Stimulated activated CD4-positive, alpha-beta T cell treated with anti-CD3 and anti-CD28 coated beads, Interleukin-1b, Interleukin-23, amount 100 ng/mL, for 48 hours (primary cell): ENCODE measurements around the gene KCNG3.
"Not testable (repeated sequence)": the region's sequence is repeated elsewhere in the genome, so short reads cannot be mapped to it uniquely, and the experiment has no call there.

Source experiments
- DNase-seq: peaks from one replicate; pipeline ENCODE4 v3.0.0-alpha.2; 2020

The KCNG3 gene

GRCh38 chr2:42425697-42426096 lies 68.1 kb downstream of the KCNG3 start:
- DNase-seq = no peak

DNA sequence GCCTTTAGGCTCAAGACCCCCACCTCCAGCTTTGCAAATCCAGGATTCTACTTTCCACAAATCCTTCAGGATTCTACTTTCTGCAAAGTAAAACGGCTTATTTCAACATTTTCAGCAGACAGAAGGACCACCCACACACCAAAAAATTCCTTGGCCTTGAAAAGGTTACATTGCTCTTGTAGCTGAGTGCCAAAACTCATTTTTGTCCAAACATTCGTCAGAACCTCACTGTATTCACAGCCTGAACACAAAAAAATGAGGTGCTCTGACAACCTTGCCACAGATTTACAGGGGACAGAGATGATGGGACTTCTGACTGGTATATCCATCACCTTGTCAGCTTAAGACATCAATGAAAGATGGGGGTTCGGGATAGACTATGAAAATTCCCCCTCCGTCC lies 69.7 kb downstream of the KCNG3 start:
- DNase-seq = no peak

DNA sequence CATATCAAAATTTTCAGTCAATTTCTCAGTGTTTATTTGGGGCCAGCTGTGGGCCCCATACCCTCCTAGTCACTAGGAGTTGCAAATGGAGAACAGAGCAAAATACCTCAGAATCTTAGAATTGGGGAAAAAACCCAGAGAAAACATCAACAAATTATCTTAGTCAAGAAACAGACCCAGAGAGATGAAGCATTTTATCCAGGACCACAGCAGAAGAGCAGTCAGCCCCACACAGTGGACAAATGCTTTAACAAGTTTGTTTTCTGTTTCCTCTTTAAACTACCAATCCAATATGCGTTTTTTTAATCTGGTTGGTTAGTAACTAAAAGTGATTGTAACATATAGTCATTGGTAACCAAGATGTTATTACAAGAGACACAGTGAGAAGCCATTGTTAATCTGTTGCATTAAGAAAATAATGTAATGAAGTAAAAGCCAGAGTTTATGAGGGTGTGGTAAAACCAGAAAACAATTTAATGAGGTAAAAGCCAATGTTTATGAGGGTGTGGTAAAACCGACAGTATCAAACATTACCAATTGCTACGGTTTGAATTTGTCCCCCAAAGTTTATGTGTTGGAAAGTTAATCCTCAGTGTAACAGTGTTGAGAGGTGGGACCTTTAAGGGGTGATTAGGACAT lies 72.1 kb downstream of the KCNG3 start:
- no peak for DNase-seq

- DNase-seq = no peak
Measured at GRCh38 chr2:42421157-42421485, 72.7 kb downstream of the KCNG3 start.

DNA sequence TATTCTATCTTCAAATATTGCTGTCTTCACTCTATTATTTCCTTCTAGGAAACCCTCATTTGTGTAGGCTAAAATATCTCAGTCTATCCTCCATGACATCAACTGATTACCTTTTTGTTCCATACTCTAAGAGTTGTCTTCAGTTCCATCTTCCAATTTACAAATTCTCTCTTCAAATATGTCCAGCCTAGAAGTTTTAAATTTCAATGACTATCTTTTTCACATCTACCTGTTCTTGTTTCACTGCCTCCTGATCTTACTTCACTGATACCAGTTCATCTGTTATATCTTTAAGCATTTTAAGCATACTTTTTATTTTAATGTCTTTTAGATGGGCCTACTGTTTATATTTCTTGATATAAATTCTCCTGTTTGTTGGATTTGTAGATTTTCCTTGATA lies 79.1 kb downstream of the KCNG3 start:
- DNase-seq = no peak

- DNase-seq = no peak
Measured at GRCh38 chr2:42414158-42414557, 79.6 kb downstream of the KCNG3 start.

DNA sequence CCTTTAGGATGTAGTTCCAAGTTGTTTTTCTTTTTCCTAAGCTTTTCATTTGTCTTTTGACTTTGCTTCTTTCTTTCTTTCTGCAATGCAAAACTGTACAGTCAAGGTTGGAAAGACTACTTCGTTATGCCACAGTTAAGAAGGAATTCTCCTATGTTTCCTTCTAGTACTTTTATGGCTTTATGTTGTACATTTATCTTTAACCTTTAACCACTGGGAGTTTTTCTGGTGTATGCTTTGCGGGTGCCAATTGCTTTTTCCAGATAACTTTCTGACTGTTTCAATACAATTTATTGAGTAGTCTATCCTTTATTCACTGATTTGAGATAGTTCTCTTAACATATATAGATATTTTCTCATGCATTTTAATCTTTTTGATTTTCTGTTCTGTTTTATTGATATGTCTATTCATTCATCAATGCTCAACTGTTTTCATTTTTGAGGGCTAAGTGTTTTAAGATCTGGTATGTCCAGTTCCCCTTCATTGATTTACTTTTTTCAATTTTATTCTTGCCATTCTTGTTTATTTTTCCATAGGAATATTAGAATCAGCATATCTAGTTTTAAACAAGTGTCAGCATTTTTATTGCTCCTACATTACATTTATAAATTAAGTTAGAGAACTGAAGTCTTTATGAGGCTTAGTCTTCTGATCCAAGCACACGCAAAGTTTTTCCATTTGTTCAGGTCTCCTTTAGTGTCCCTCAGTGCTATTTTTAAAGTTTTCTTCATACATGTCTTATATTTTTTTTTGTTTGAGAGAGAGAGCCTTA lies 82.9 kb downstream of the KCNG3 start:
- no peak for DNase-seq

GRCh38 chr2:42408009-42408408 lies 85.8 kb downstream of the KCNG3 start:
- DNase-seq = no peak

DNA sequence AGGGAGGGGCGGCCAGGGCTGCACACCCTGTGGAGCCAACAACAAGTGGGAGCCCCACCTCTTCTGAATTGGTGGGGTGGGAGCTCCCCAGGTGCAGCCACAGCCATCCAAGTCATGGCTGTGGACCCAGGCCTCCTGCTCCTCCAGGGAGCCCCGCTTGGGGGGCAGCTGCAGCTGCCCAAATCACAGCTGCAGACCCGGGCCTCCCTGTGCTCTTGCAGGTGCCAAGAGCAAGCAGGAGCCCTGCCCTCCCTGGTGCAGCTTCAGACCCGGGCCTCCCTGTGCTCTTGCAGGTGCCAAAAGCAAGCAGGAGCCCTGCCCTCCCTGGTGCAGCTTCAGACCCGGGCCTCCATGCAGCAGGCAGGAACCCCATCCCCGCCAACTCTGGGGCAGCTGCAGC lies 86.3 kb downstream of the KCNG3 start:
- no peak for DNase-seq

DNA sequence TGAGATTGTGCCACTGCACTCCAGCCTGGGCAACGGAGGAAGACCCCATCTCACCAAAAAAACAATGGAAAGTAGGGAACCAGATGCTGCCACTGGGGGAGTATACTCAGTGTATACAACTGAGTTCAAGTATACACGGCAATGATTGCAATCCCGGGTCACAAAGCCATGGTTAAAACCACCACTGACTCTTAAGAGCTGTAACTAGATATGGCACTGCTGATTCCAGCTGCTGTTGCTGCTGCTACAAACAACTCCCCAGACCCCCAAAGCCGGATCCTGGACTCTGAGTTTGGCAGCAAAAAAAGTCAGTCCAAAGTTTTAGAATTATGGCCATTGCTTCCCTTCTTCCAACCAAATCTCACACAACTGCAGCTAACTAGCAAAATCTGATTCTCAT lies 89.1 kb downstream of the KCNG3 start:
- no peak for DNase-seq

DNA sequence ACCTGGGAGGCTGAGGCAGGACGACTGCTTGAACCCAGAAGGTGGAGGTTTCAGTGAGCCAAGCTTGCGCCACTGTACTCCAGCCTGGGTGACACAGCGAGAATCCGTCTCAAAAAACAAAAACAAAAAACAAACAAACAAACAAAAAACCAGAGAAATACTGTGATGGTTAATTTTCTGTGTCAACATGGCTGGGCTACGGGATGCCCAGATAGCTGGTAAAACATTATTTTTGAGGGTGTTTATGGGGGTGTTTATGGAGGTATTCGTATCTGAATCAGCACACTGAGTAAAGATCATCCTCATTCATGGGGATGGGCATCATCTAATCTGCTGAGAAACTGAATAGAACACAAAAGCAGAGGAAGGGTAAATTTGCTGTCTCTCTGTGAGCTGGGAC lies 92.0 kb downstream of the KCNG3 start:
- no peak for DNase-seq

DNA sequence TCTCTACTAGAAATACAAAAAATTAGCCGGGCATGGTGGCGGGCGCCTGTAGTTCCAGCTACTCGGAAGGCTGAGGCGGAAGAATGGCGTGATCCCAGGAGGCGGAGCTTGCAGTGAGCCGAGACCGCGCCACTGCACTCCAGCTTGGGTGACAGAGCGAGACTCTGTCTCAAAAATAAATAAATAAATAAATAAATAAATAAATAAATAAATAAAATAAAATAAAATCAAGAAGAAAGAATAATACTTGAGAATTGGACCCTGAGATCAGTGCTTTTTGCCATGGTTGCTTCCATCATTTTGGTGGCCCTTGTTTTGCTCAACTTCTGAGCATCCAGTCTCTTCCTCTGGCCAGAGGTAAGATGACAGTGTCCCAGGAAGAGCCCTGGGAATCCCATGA lies 95.7 kb downstream of the KCNG3 start:
- DNase-seq = not testable (repeated sequence)

DNA sequence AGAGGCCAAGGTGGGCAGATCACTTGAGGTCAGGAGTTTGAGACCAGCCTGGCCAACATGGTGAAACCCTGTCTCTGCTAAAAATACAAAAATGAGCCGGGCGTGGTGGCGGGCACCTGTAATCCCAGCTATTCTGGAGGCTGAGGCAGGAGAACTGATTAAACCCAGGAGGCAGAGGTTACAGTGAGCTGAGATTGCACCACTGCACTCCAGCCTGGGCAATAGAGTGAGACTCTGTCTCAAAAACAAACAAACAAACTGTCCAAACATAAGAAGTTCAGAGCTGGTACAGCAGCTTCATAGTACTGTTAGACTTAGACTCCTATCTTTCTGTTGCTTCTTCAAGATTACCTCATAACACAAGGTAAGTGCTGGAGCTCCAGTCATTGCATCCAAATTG lies 100.5 kb downstream of the KCNG3 start:
- not testable (repeated sequence) for DNase-seq

GRCh38 chr2:42392191-42392590 lies 101.6 kb downstream of the KCNG3 start:
- no peak for DNase-seq
